Measurements from ENCODE around the gene CPLANE2.

- TF ChIP-seq CTCF (IDR thresholded peaks at IDR 0.05; ENCODE audit: low read length) (no peak), EZH2 (optimal IDR thresholded peaks at IDR 0.05; ENCODE audit: low read depth, low read length) (no peak), EZH2phosphoT487 (IDR thresholded peaks at IDR 0.05; ENCODE audit: low read length) (no peak)
Observed at GRCh38 chr1:16256478-16256877, 19.5 kb upstream of the CPLANE2 start.

Data from MM.1S (cell line).